ENCODE results near the gene GRID2IP.

DNA sequence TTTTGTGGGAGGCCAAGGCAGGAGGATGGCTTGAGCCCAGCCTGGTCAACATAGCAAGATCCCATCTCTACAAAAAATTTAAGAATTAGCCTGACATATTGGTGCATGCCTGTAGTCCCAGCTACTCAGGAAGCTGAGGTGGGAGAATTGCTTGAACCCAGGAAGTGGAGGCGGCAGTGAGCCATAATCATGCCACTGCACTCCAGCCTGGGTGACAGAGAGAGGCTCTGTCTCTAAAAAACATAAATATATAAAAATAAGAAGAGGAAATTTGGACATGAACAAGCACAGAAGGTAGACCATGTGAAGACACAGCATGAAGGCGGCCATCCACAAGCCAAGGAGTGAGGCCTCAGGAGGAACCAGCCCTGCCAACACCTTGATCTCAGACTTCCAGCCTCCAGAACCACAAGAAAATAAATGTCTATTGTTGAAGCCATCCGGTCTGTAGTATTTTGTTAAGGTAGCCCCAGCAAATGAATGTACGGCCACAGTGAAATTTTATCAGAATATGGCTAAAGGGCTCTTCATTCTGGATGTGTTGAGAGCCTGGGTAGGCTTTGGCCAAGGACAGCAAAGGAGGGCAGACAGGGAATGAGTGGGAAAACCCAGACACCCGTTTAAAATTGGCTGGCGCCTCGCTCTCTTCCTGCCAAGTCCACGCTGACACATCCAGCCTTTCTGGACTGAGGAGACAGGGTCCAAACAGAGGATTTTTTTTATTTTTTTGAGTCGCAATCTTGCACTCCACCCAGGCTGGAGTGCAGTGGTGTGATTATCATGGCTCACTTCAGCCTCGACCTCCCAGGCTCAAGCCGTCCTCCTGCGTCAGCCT lies 12.9 kb upstream of the GRID2IP start:
- TF ChIP-seq JUNB (CRISPR knock-in tag; IDR thresholded peaks at IDR 0.05; ENCODE audit: borderline replicate concordance) (no peak), POLR2AphosphoS5 (IDR thresholded peaks at IDR 0.05; ENCODE audit: low read depth, low read length) (no peak), ZFX (CRISPR knock-in tag; IDR thresholded peaks at IDR 0.05; ENCODE audit: low read depth) (no peak), NFRKB (IDR thresholded peaks at IDR 0.05) (no peak), ZBTB33 (CRISPR knock-in tag; IDR thresholded peaks at IDR 0.05) (no peak), FOXA1 (IDR thresholded peaks at IDR 0.05) (no peak), FOXA1 (CRISPR knock-in tag; IDR thresholded peaks at IDR 0.05) (no peak), ZZZ3 (CRISPR knock-in tag; IDR thresholded peaks at IDR 0.05; ENCODE audit: borderline replicate concordance) (no peak), JUN (CRISPR knock-in tag; IDR thresholded peaks at IDR 0.05) (no peak), EP300 (IDR thresholded peaks at IDR 0.05; ENCODE audit: low read depth in 2 of 2, low read length in 2 of 2) (no peak), EP300 (CRISPR knock-in tag; IDR thresholded peaks at IDR 0.05; ENCODE audit: borderline replicate concordance) (no peak)
- TF ChIP-seq, protein P1, sequence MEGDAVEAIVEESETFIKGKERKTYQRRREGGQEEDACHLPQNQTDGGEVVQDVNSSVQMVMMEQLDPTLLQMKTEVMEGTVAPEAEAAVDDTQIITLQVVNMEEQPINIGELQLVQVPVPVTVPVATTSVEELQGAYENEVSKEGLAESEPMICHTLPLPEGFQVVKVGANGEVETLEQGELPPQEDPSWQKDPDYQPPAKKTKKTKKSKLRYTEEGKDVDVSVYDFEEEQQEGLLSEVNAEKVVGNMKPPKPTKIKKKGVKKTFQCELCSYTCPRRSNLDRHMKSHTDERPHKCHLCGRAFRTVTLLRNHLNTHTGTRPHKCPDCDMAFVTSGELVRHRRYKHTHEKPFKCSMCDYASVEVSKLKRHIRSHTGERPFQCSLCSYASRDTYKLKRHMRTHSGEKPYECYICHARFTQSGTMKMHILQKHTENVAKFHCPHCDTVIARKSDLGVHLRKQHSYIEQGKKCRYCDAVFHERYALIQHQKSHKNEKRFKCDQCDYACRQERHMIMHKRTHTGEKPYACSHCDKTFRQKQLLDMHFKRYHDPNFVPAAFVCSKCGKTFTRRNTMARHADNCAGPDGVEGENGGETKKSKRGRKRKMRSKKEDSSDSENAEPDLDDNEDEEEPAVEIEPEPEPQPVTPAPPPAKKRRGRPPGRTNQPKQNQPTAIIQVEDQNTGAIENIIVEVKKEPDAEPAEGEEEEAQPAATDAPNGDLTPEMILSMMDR (CRISPR knock-in tag; IDR thresholded peaks at IDR 0.05): no peak
- TF ChIP-seq, protein P2, sequence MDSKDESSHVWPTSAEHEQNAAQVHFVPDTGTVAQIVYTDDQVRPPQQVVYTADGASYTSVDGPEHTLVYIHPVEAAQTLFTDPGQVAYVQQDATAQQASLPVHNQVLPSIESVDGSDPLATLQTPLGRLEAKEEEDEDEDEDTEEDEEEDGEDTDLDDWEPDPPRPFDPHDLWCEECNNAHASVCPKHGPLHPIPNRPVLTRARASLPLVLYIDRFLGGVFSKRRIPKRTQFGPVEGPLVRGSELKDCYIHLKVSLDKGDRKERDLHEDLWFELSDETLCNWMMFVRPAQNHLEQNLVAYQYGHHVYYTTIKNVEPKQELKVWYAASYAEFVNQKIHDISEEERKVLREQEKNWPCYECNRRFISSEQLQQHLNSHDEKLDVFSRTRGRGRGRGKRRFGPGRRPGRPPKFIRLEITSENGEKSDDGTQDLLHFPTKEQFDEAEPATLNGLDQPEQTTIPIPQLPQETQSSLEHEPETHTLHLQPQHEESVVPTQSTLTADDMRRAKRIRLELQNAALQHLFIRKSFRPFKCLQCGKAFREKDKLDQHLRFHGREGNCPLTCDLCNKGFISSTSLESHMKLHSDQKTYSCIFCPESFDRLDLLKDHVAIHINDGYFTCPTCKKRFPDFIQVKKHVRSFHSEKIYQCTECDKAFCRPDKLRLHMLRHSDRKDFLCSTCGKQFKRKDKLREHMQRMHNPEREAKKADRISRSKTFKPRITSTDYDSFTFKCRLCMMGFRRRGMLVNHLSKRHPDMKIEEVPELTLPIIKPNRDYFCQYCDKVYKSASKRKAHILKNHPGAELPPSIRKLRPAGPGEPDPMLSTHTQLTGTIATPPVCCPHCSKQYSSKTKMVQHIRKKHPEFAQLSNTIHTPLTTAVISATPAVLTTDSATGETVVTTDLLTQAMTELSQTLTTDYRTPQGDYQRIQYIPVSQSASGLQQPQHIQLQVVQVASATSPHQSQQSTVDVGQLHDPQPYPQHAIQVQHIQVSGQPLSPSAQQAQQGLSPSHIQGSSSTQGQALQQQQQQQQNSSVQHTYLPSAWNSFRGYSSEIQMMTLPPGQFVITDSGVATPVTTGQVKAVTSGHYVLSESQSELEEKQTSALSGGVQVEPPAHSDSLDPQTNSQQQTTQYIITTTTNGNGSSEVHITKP (CRISPR knock-in tag; IDR thresholded peaks at IDR 0.05; ENCODE audit: low read depth): no peak
